Fibroblast of skin of right biceps (primary cell): Measurements from ENCODE around the gene LRRC23.
"Not testable (repeated sequence)": the region's sequence is repeated elsewhere in the genome, so short reads cannot be mapped to it uniquely, and the experiment has no call there.

ENCODE experiments used
- DNase-seq: peaks from one replicate; pipeline ENCODE4 v3.0.0-alpha.2; 2013

The LRRC23 gene

DNA sequence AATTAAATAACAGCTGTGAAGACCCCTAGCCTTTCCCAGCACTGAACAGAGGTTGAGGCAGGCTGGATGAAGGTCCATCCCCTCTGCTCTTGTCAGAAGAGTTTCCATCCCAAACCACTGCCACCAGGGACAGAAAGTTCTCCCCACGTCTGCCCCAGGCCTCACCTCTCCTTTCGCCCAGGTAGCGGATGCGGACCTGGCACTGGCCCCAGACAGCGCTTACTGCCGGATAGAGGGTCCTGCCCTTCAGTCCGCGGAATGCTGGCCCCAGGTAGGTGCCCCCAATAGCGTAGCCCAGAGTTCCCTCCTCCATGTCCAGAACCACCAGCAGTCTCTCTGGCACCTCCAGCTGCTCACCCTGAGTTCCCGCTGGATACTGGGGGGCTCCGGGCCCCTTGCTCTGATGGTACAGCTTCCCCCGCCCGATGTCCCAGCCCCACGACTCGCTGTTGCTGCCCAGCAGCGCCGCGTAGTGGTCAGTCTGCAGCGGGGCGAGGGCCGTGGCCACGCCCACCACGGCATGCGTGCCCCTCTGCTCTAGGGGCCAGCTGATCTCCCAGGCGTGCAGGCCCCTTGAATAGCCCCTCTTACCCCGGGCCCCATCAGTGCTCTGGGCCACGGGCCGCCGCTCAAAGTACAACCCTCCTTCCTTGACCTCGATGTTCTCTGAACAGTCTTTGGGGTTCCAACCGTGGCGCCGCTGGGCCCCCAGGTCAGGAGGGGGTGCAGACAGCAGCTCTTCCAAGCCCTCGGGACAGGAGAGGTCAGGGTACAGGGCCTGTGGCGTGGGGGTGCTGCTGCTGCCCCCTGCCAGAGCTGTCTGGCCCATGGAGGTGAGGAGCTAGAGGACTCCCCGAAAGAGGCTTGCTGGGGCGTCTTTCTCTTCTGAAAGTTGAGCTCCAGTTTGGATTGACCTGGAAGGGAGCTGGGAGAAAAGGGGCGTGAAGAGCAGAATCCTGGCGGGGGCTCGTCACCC, 32.3 kb upstream of the LRRC23 start:
- peak; percentile 74 for DNase-seq

DNA sequence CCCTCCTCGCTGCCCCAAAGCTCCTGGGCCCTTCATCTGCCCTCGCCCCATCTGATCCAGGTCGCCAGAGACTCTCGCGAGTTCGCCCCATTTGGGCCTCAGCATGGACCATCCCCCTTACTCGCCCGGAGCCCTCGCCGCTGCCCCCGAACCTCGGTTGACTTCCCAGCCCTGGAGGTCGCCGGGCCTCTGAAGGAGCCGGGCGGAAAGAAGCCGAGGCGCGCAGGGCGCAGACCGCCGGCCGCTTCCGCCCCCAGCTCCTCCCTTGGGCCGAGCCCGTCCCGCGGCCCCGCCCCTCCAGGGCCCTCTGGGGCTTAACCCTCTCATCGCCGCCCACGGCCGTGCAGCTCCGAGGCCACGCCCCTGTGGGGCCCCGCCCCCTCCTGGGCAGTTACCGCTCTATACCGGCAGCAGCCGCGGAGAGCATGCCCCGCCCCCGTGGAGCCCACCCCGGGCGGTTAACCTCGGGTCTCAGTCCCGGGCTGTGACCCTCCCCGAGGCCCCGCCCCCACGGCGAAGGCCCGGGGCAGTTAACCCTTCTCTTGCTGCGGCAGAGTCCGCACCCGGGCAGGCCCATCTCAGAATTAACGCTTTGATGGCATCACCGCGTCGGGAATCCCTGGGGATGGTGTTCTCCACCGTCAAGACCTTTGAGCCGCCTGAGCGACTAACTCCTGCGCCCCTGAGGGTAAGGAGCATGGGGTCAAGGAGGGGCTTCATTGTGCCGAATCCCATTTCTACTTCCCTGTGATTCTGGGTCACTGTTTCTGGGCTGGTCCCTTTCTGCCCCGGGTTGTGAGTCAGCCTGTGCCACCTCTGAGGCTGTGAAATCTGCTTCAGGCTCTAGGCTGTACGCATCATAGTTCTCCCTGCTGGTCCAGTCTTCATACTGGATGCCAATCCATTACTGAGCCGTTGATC, 31.3 kb upstream of the LRRC23 start, which contains the start of gene SPSB2:
Gene SPSB2 (minus strand): TSS at position 210 of the 921 bp plus-strand sequence. CDS start 402 bp downstream, outside the sequence.
- peak; percentile 94 for DNase-seq

DNA sequence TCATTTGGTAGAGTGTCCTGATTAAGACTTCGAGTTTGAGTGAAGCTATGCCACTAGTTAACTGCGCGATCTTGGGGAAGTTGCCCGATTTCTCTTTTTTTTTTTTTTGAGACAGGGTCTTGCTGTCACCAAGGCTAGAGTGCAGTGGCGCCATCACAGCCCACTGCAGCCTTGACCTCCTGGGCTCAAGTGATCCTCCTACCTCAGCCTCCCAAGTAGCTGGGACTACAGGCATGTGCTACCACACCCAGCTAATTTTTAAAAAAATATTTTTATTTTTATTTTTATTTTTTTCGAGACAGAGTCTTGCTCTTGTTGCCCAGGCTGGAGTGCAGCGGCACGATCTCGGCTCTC, 30.6 kb upstream of the LRRC23 start:
- DNase-seq, result not testable (repeated sequence)

DNA sequence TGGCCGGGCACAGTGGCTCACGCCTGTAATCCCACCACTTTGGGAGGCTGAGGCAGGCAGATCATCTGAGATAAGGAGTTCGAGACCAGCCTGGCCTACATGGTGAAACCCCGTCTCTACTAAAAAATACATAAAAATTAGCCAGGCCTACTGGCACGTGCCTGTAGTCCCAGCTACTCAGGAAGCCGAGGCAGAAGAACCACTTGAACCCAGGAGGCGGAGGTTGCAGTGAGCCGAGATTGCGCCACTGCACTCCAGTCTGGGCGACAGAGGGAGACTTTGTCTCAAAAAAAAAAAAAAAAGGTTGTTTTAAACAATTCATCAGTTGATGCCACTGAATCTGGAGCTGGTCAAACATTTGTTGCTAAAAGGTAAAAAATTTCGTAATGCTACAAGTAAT, 24.8 kb upstream of the LRRC23 start:
- DNase-seq, result not testable (repeated sequence)

DNA sequence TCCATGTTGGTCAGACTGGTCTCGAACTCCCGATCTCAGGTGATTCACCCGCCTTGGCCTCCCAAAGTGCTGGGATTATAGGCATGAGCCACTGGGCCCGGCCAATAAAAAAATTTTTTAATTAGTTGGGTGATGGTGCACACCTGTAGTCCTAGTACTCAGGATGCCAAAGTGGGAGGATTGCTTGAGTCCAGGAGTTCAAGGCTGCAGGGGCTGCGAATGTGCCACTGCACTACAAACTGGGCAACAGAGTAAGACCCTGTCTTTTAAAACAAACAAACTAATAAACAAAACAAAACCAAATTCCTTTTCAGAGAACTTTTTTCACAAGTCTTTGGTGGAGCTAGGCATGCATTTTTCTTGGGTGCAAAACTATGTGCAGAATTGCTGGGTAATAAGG, 21.4 kb upstream of the LRRC23 start:
- DNase-seq, result no peak

DNA sequence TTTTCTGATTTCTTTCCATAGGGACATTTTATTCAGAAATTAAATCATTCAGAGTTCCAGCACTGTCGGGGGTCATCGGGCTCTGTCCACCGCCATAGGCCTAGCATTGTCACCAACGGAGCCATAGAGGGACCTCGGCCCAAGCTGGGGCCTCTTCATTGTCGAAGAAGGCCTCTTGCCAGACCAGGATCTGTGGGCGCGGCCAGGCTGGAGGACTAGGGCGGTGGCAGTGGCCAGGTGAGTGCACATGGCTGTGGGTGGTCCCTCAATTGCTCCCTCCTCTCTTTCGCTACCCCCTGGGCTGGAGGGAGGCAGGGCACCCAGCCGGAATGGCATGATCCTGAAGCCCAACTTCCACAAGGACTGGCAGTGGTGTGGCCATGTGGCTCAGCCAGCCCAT, 20.9 kb upstream of the LRRC23 start:
- no peak for DNase-seq

DNA sequence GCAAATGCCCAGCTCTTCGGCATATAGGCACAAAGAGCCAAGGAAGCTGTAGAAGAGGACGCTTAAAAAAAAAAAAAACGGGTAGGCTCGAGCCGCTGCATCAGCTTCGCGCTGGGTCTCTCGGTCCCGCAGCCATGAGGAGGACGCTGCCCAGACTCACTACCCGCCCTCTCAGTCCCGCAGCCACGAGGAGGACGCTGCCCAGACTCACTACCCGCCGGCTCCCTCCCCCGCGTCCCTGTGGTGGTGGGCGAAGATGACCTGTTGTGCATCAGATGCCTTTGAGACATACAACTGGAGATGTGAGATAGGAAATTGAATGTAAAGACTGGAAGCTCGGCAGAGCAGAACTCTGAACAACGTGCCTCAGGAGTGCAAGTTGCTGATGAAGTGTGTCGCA, 20.1 kb upstream of the LRRC23 start:
- DNase-seq, result no peak

DNA sequence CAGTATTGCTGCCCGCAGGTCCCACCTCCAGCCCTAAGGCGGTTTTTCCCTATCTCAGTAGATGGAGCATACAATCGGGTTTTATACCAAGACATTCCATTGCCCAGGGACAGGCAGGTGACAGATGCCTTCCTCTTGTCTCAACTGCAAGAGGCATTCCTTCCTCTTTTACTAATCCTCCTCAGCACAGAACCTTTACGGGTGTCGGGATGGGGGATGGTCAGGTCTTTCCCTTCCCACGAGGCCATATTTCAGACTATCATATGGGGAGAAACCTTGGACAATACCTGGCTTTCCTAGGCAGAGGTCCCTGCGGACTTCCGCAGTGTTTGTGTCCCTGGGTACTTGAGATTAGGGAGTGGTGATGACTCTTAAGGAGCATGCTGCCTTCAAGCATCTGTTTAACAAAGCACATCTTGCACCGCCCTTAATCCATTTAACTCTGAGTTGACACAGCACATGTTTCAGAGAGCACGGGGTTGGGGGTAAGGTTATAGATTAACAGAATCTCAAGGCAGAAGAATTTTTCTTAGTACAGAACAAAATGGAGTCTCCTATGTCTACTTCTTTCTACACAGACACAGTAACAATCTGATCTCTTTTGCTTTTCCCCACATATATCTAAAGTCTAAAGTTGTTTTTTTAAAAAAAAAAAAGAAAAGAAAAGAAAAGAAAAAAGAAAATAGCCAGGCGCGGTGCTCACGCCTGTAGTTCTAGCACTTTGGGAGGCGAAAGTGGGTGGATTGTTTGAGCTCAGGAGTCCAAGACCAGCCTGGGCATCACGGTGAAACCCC, 18.2 kb upstream of the LRRC23 start:
- not testable (repeated sequence) for DNase-seq

DNA sequence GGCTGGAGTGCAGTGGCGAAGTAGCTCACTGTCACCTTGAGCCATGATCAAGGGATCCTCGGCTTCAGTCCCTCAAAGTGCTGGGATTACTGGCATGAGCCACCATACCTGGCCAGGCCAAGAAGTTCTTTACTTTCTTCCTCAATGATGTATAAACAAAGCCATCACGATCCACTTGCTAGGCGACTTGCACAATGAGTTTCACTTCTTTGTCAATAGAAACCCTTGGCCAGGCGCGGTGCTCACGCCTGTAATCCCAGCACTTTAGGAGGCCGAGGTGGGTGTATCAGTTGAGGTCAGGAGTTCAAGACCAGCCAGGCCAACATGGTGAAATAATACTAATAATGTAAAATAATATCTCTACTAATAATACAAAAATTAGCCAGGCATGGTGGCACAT, 17.2 kb upstream of the LRRC23 start:
- no peak for DNase-seq

DNA sequence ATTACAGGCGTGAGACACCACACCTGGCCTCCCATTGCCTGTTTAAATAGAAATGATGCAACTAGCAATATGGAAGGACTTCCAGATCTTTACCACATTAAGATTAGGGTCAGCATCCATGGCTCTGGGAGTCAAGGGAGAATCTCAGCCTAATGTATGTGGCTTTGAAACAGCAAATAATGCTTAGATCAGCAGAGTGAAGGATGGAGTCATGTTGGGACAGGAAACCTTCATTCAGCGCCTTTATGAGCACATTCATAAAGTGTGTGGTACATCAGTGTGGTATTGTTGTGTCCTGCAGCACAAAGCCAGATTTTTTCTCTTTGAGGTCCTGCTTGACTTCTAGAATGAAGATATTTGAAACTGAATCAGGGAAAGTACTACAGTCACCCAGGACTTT, 16.3 kb upstream of the LRRC23 start:
- DNase-seq, result no peak

DNA sequence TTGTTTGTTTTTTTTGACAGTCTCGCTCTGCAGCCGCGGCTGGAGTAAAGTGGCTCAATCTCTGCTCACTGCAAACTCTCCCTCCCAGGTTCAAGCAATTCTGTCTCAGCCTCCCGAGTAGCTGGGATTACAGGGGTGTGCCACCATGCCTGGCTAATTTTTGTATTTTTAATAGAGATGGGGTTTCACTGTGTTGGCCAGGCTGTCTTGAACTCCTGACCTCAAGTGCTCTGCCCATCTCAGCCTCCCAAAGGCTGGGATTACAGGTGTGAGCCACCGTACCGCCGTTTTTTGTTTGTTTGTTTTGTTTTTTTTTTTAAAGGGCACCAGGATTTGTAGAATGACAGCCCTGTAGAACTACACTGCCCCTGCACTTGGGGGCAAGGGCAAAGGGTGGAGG, 15.8 kb upstream of the LRRC23 start:
- not testable (repeated sequence) for DNase-seq

DNA sequence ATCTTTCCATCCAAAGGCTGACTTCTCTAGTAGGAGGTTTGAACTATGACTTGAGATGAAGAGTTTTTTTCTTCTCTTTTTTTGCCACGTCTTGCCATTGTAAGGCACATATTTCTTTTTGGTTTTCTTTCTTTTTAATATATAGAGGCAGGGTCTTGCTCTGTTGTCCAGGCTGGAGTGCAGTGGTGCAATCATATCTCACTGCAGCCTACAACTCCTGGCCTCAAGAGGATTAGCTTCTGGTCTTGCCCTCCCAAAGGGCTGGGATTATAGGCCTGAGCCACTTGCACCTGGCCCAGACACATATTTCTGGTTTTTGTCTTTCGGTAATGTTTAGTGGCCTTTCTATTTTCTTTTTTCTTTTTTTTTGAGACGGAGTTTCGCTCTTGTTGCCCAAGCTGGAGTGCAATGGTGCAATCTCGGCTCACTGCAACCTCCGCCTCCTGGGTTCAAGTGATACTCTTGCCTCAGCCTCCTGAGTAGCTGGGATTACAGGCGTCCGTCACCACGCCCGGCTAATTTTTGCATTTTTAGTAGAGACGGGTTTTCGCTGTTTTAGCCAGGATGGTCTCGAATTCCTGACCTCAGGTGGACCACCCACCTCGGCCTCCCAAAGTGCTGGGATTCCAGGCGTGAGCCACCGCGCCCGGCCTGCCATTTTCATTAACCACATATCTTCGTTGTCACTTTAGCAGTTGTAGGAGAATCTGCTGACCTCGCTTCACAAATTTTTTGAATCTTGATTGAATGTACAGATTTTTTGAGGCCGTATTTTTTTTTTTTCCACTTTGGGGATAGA, 14.6 kb upstream of the LRRC23 start:
- DNase-seq, result not testable (repeated sequence)

DNA sequence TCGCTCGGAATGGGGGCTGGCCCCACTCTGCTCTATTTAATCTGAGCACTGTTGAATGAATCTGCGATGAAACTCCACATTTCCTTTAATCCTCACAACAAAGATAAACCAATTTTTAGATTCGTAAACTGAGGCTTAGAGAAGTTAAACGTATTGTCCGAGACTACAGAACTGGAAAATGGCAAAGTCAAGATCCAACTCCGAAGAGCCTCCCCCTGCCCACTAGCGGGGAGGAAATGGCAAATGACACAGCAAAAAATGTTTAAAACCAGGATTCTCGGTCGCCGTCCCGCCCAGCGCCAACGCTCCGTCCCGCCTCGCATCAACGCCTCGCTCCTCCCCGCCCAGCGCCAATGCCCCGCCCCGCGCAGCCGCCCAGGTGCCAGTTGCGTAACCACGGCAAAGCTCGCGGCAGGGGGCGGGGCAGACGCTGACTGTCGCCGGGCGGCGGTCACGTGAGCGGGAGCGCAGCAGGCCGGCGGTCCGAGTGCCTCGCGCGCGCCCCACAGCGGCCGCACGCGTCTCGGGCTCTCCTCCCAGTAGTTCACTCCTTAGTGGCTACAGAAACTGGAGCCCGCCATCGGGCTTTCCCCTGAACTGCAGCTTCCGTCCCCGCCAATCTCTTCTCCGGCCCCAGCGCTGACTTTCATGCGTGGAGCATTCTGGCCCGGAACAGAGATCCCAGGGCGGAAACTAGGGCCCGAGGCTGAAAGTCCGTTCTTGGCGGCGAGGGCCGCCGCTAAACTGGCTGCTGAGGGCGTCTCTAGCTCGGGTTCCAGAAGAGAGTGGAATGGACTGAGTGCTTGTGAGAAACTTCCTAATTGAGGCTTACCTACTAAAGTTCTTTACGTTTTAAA, 13.6 kb upstream of the LRRC23 start:
- peak; percentile 97 for DNase-seq

DNA sequence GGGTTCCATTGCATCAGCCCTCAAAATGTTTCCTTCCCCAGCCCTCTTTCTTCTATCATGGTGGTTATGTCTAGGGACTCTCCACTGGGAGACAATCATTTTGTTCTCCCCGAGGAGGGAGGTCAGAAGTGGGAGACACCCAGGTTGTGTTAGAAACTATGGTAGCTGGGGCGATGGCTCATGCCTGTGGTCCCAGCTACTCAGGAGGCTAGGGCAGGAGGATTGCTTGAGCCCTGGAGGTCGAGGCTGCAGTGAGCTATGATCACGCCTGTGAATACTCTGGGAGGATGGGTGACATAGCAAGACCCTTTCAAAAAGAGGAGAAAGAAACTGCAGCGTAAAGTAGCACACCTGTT, 13.0 kb upstream of the LRRC23 start:
- no peak for DNase-seq

DNA sequence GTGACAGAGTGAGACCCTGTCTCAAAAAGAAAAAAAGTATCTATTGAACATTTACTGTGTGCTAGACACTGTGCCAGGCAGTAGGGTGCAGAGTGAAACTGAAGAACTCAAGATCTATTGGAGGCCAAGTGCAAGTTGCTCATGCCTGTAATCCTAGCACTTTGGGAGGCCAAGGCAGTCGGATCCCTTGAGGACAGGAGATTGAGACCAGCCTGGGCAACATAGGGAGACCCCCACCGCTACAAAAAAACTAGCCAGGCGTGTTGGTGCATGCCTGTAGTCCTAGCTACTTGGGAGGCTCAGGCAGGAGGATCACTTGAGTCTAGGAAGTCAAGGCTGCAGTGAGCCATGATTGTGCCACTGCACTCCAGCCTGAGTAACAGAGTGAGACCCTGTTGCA, 11.9 kb upstream of the LRRC23 start:
- DNase-seq, result not testable (repeated sequence)

DNA sequence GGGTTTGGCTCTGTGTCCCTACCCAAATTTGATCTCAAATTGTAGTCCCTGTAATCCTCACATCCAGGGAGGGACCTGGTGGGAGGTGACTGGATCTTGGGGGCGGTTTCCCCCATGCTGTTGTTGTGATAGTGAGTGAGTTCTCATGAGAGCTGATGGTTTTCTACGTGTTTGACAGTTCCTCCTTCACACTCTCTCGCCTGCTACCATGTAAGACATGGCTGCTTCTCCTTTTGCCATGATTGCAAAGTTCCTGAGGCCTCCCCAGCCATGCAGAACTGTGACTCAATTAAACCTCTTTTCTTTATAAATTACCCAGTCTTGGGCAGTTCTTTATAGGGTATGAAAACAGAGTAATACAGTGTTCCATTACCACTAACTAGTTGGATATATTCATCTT, 10.3 kb upstream of the LRRC23 start:
- DNase-seq, result no peak

DNA sequence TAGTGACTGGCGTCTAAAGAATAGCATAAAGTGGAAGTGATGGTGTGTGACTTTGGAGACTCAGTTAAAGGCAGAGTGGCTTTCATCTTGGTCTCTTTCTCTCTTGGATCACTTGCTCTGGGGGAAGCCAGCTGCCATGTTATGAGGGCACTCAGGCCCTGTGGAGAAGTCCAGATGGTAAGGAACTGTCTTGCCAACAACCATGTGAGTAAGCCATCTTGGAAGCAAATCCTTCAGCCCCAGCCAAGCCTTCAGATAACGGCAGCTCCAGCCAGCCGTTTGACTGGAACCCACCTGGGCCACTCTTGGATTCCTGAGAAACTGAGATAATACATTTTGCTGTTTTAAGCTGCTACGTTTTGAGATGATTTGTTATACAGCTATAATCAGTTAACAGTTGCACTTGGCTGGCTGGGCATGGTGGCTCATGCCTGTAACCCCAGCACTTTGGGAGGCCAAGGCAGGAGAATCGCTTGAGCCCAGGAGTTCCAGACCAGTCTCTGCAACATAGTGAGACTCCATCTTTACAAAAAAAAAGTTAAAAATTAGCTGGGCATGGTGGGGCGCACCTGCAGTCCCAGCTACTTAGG, 7.7 kb upstream of the LRRC23 start:
- DNase-seq, result no peak

DNA sequence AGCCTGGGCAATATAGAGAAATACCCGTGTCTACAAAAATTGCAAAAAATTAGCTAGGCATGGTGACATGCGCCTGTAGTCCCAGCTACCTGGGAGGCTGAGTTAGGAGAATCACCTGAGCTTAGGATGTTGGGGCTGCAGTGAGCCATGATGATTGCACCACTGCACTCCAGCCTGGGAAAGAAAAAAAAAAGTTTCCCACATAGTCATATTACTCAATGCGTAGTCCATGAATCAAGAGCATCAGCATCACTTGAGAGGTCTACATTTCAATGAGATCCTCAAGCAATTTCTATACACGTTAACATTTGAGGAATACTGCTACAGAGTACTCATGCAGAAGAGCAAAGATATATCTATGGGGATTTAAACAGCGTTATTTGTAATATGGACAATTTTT, 5.2 kb upstream of the LRRC23 start:
- DNase-seq, result no peak

DNA sequence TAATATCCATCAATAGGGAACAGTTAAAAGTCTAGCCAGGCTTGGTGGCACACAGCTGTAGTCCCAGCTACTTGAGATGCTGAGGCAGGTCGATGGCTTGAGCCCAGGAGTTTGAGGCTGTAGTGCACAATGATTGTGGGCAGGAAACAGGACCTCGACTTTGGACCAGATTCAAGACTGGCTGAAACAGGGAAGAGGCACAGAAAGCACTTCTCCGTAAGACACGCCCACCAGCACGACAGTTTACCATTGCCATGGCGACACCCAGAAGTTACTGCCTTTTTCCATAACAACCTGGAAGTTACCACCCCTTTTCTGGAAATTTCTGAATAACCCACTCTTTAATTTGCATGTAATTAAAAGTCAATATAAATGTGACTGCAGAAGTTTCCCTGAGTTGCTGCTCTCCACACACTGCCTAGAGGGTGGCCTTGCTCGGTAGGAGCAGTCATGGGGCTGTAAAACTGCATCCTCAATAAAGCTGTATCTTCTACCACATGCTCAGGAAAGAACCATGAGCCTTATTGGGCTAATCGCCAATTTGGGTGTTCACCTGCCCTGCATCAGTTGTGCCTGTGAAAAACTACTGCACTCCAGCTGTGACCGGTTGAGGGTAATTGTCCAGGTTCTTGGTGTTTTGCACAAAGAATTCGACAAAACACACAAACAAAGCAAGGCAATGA, 4.6 kb upstream of the LRRC23 start:
- no peak for DNase-seq

DNA sequence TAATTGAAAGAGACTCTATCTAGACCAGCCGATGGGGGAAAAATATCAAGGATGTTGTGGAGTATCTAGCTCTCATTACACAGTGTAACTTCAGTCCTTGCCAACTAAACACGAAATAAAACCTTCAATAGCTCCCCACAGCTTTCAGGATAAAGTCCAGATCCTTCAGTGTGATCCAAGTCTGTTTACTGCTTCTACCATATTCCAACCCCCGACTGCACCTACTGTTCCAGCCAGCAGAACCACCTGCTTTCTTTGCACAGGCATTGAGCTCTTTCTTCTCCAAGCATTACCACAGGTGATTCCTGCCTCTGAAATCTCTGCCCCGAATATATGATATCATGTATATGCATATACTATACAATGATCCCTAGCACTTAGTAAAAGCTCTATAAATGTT, 2.2 kb upstream of the LRRC23 start:
- DNase-seq, result no peak
